ENCODE results near the gene MYOM3. TPM values are rescaled to one million over a fixed set of nuclear protein-coding genes. Genes with fewer than 3 reads are reported as not detected.

The MYOM3 gene
- total and polyA plus RNA-seq, 2 of the 4 experiments (the other 2 are of a cell fraction) = 0.03 TPM; not detected in 1

- peak; percentile 52; the same call in 1 of the 2 replicates for TF ChIP-seq USF2 (IDR thresholded peaks at IDR 0.05; ENCODE audit: low read depth, low read length)
Observed at GRCh38 chr1:24022581-24023361, 89.2 kb downstream of the MYOM3 start (continued).
